ENCODE results near the gene SINHCAF.
"Not testable (repeated sequence)": the region's sequence is repeated elsewhere in the genome, so short reads cannot be mapped to it uniquely, and the experiment has no call there.

Gene SINHCAF

DNA sequence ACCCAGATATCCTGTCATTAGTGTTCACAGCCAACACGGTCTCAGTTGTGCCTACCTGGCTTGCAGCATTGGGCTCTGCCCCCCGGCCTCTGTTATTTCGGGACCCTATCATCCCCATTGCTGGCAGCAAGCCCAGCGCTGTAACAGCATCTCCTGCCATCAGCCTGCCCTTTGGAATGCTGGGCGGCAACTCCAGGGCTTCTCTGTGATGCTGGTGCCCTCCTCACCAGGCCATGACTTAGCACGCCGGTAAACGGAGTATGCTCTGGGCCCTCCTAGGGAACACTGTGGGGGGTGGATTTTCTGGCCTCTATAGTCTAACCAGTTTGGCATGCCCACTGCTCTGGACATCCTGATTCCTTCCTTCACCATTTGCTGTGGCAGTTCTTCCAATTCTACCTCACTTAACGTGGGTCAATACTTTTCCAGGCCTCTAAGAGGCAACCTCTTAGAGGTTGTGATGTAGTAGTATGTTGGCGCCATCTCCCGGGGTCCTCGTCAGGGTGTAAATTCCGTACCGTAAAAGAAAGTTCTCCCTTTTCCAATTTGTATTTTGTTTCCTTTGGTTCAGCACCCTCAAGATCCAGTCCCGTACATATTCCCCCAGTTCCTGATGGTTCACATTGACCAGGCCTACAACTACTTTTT, 80.0 kb downstream of the SINHCAF start:
- no peak overlapping the region for H2AFZ ChIP-seq (ENCODE audit: low read length)
- no peaks in the 10 kb centered on the region for H4K20me1 ChIP-seq (ENCODE audit: insufficient read depth, low read length)
- TF ChIP-seq EZH2 (optimal IDR thresholded peaks at IDR 0.05; ENCODE audit: low read depth, low read length): no peak
- TF ChIP-seq, protein P1, sequence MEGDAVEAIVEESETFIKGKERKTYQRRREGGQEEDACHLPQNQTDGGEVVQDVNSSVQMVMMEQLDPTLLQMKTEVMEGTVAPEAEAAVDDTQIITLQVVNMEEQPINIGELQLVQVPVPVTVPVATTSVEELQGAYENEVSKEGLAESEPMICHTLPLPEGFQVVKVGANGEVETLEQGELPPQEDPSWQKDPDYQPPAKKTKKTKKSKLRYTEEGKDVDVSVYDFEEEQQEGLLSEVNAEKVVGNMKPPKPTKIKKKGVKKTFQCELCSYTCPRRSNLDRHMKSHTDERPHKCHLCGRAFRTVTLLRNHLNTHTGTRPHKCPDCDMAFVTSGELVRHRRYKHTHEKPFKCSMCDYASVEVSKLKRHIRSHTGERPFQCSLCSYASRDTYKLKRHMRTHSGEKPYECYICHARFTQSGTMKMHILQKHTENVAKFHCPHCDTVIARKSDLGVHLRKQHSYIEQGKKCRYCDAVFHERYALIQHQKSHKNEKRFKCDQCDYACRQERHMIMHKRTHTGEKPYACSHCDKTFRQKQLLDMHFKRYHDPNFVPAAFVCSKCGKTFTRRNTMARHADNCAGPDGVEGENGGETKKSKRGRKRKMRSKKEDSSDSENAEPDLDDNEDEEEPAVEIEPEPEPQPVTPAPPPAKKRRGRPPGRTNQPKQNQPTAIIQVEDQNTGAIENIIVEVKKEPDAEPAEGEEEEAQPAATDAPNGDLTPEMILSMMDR (IDR thresholded peaks at IDR 0.05; ENCODE audit: low read length): peak; percentile 43
- TF ChIP-seq EZH2phosphoT487 (IDR thresholded peaks at IDR 0.05; ENCODE audit: low read length): no peak
- H3K27me3 ChIP-seq (replicated peaks; ENCODE audit: insufficient read depth, low read length): no peaks in the 10 kb centered on the region
- no peaks in the 10 kb centered on the region for H3K79me2 ChIP-seq (ENCODE audit: low read length)
- no peaks in the 10 kb centered on the region for H3K36me3 ChIP-seq (replicated peaks; ENCODE audit: insufficient read depth, low read length)
- H3K4me1 ChIP-seq (ENCODE audit: low read length): no peaks in the 10 kb centered on the region
- no peak overlapping the region for H3K4me2 ChIP-seq (ENCODE audit: low read depth, low read length)
- no peaks in the 10 kb centered on the region for H3K9me2 ChIP-seq (replicated peaks; ENCODE audit: insufficient read depth, low read length)
- no peak overlapping the region for H3K27ac ChIP-seq (ENCODE audit: low read length)
- H3K9me3 ChIP-seq (replicated peaks; ENCODE audit: insufficient read depth, low read length): no peaks in the 10 kb centered on the region
- DNase-seq: peak; percentile 27
- H3F3A ChIP-seq (ENCODE audit: insufficient read depth, low read length): no peaks in the 10 kb centered on the region
- no peak overlapping the region for H3K9ac ChIP-seq (ENCODE audit: low read length)
- H3K4me3 ChIP-seq (ENCODE audit: low read length): no peak overlapping the region

DNA sequence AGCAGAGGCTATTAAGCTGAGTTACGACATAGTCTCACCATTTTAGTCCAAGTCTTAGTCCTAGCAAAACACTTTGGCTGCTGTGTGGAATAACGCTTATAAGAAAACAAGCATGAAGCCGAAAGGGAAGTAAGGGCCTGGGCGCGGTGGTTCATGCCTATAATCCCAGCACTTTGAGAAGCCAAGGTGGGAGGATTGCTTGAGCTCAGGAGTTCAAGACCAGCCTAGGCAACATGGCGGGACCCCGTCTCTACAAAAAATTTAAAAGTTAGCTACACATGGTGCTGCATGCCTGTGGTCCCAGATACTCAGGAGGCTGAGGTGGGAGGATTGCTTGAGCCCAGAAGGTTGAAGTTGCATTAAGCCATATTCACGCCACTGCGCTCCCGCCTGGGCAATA, 83.5 kb downstream of the SINHCAF start:
- not testable (repeated sequence) for H4K20me1 ChIP-seq (ENCODE audit: insufficient read depth, low read length); H3K27me3 ChIP-seq (replicated peaks; ENCODE audit: insufficient read depth, low read length); H3K9me3 ChIP-seq (replicated peaks; ENCODE audit: insufficient read depth, low read length); H2AFZ ChIP-seq (ENCODE audit: low read length); DNase-seq; H3K27ac ChIP-seq (ENCODE audit: low read length); H3F3A ChIP-seq (ENCODE audit: insufficient read depth, low read length); H3K4me2 ChIP-seq (ENCODE audit: low read depth, low read length); H3K9ac ChIP-seq (ENCODE audit: low read length); H3K36me3 ChIP-seq (replicated peaks; ENCODE audit: insufficient read depth, low read length); H3K4me3 ChIP-seq (ENCODE audit: low read length); H3K79me2 ChIP-seq (ENCODE audit: low read length); H3K4me1 ChIP-seq (ENCODE audit: low read length); H3K9me2 ChIP-seq (replicated peaks; ENCODE audit: insufficient read depth, low read length)

DNA sequence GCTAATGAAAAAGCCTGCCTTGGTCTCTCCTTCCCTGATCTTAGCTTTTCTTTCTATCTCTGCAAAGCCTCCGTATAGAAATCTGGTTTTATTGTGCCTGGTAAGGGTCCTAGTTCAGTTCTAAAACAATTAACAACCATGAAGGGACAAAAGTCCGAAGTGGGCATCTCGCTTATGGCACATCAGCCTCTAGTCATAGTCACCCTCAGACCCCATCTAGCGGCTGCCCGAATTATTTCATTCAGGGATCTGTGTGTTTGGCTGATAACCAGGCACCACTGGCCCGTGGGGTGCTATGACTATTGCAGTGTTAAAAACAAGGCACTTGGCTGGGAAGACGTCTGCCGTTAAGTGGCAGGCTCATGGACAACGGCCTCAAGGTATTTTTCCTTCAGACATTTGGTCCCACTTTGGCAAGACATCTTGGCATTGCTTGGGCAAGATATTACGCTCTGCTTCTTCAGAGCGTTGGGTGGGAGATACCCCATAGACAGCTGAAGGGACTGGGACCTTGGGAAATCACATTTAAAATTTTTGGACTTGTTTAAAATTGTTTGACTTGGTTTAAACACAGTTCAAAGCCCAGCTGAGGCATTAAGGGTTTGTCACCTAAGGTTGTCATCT, 87.1 kb downstream of the SINHCAF start:
- no peaks in the 10 kb centered on the region for H3K4me1 ChIP-seq (ENCODE audit: low read length)
- no peak for TF ChIP-seq EZH2 (optimal IDR thresholded peaks at IDR 0.05; ENCODE audit: low read depth, low read length)
- no peak for TF ChIP-seq EZH2phosphoT487 (IDR thresholded peaks at IDR 0.05; ENCODE audit: low read length)
- TF ChIP-seq, protein P1 (IDR thresholded peaks at IDR 0.05; ENCODE audit: low read length): peak; percentile 85
- H3K9ac ChIP-seq (ENCODE audit: low read length): no peak overlapping the region
- peak; percentile 84 for DNase-seq
- H3K27ac ChIP-seq (ENCODE audit: low read length): no peak overlapping the region
- H3K9me3 ChIP-seq (replicated peaks; ENCODE audit: insufficient read depth, low read length): no peaks in the 10 kb centered on the region
- H4K20me1 ChIP-seq (ENCODE audit: insufficient read depth, low read length): no peaks in the 10 kb centered on the region
- no peaks in the 10 kb centered on the region for H3F3A ChIP-seq (ENCODE audit: insufficient read depth, low read length)
- no peaks in the 10 kb centered on the region for H3K9me2 ChIP-seq (replicated peaks; ENCODE audit: insufficient read depth, low read length)
- H3K4me3 ChIP-seq (ENCODE audit: low read length): peak overlapping the region; percentile 54; the same call in 1 of the 2 replicates
- H3K36me3 ChIP-seq (replicated peaks; ENCODE audit: insufficient read depth, low read length): no peaks in the 10 kb centered on the region
- no peaks in the 10 kb centered on the region for H3K27me3 ChIP-seq (replicated peaks; ENCODE audit: insufficient read depth, low read length)
- H3K79me2 ChIP-seq (ENCODE audit: low read length): no peaks in the 10 kb centered on the region
- H3K4me2 ChIP-seq (ENCODE audit: low read depth, low read length): peak overlapping the region; percentile 84
- H2AFZ ChIP-seq (ENCODE audit: low read length): peak overlapping the region; percentile 64

DNA sequence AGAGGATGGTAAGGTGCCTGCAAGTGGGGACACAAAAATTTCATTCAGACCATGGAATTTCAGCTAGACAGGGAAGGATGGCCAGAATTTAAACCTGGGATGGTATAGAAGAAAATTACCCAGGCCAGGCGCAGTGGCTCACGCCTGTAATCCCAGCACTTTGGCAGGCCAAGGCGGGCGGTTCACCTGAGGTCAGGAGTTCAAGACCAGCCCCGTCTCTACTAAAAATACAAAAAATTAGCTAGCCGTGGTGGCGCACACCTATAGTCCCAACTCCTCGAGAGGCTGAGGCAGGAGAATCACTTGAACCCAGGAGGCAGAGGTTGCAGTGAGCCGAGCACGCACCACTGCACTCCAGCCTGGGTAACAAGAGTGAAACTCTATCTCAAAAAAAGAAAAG, 87.6 kb downstream of the SINHCAF start:
- not testable (repeated sequence) for H3K27me3 ChIP-seq (replicated peaks; ENCODE audit: insufficient read depth, low read length); DNase-seq; H3K36me3 ChIP-seq (replicated peaks; ENCODE audit: insufficient read depth, low read length); H3K9me2 ChIP-seq (replicated peaks; ENCODE audit: insufficient read depth, low read length); H4K20me1 ChIP-seq (ENCODE audit: insufficient read depth, low read length); H3K79me2 ChIP-seq (ENCODE audit: low read length); H3K4me1 ChIP-seq (ENCODE audit: low read length); H3K27ac ChIP-seq (ENCODE audit: low read length); H3K9ac ChIP-seq (ENCODE audit: low read length); H3F3A ChIP-seq (ENCODE audit: insufficient read depth, low read length); H3K9me3 ChIP-seq (replicated peaks; ENCODE audit: insufficient read depth, low read length)
- H3K4me2 ChIP-seq (ENCODE audit: low read depth, low read length): peak overlapping the region; percentile 84
- H2AFZ ChIP-seq (ENCODE audit: low read length): peak overlapping the region; percentile 64
- H3K4me3 ChIP-seq (ENCODE audit: low read length): peak overlapping the region; percentile 54; the same call in 1 of the 2 replicates
